ENCODE results near the gene CDH13.

Gene CDH13

GRCh38 chr16:82855471-82855870 lies 228.7 kb downstream of the CDH13 start:
- DNase-seq, result no peak

GRCh38 chr16:82857693-82858365 lies 231.1 kb downstream of the CDH13 start:
- DNase-seq, result no peak

GRCh38 chr16:82859662-82860061 lies 232.9 kb downstream of the CDH13 start:
- no peak for DNase-seq

GRCh38 chr16:82860071-82860470 lies 233.3 kb downstream of the CDH13 start:
- DNase-seq, result no peak

GRCh38 chr16:82862057-82862456 lies 235.3 kb downstream of the CDH13 start:
- no peak for DNase-seq

GRCh38 chr16:82864332-82865040 lies 237.7 kb downstream of the CDH13 start:
- no peak for DNase-seq

- no peak for DNase-seq
Observed at GRCh38 chr16:82865412-82865811, 238.6 kb downstream of the CDH13 start.

- DNase-seq, result no peak
Observed at GRCh38 chr16:82867485-82867884, 240.7 kb downstream of the CDH13 start.

GRCh38 chr16:82874271-82874670 lies 247.5 kb downstream of the CDH13 start:
- no peak for DNase-seq

GRCh38 chr16:82874672-82875071 lies 247.9 kb downstream of the CDH13 start:
- no peak for DNase-seq

- DNase-seq, result no peak
Observed at GRCh38 chr16:82876951-82877350, 250.2 kb downstream of the CDH13 start.

- no peak for DNase-seq
Observed at GRCh38 chr16:82878466-82878865, 251.7 kb downstream of the CDH13 start.

- no peak for DNase-seq
Observed at GRCh38 chr16:82880346-82880745, 253.6 kb downstream of the CDH13 start.

- no peak for DNase-seq
Observed at GRCh38 chr16:82881516-82881915, 254.7 kb downstream of the CDH13 start.

GRCh38 chr16:82882226-82882625 lies 255.5 kb downstream of the CDH13 start:
- DNase-seq, result no peak

GRCh38 chr16:82882982-82883835 lies 256.4 kb downstream of the CDH13 start:
- DNase-seq, result no peak

GRCh38 chr16:82884320-82884898 lies 257.6 kb downstream of the CDH13 start:
- no peak for DNase-seq

GRCh38 chr16:82886146-82886545 lies 259.4 kb downstream of the CDH13 start:
- no peak for DNase-seq

GRCh38 chr16:82888591-82889001 lies 261.8 kb downstream of the CDH13 start:
- no peak for DNase-seq

GRCh38 chr16:82891424-82891823 lies 264.7 kb downstream of the CDH13 start:
- DNase-seq, result no peak

GRCh38 chr16:82891918-82892317 lies 265.1 kb downstream of the CDH13 start:
- DNase-seq, result no peak

GRCh38 chr16:82892324-82892723 lies 265.6 kb downstream of the CDH13 start:
- DNase-seq, result no peak

GRCh38 chr16:82895843-82896242 lies 269.1 kb downstream of the CDH13 start:
- no peak for DNase-seq

All from cerebellar nuclear complex (tissue), 1 donor.